GM19328 (cell line): ENCODE measurements around the gene ILRUN.
"Not testable (repeated sequence)": the region's sequence is repeated elsewhere in the genome, so short reads cannot be mapped to it uniquely, and the experiment has no call there.

Experiments
- ATAC-seq: cut with Tn5 transposase; IDR thresholded peaks from one replicate; pipeline ENCODE4 v1.9.1; 2021; ENCODE audit warnings: mild to moderate bottlenecking, moderate library complexity; ENCODE audit not compliant: unreplicated experiment

Gene ILRUN

GRCh38 chr6:34667481-34668238 is 28.9 kb downstream of the ILRUN start:
- no peak for ATAC-seq

GRCh38 chr6:34665019-34665418 is 31.5 kb downstream of the ILRUN start:
- ATAC-seq: no peak

GRCh38 chr6:34664256-34664971 is 32.2 kb downstream of the ILRUN start:
- ATAC-seq: no peak

GRCh38 chr6:34663831-34664255 is 32.7 kb downstream of the ILRUN start:
- ATAC-seq: no peak

- ATAC-seq: no peak
Observed at GRCh38 chr6:34663371-34663770, 33.2 kb downstream of the ILRUN start.

- no peak for ATAC-seq
Observed at GRCh38 chr6:34661357-34661756, 35.2 kb downstream of the ILRUN start.

GRCh38 chr6:34658605-34659265 is 37.8 kb downstream of the ILRUN start:
- ATAC-seq: no peak

GRCh38 chr6:34657979-34658480 is 38.5 kb downstream of the ILRUN start:
- ATAC-seq: not testable (repeated sequence)

- no peak for ATAC-seq
Observed at GRCh38 chr6:34657307-34657978, 39.1 kb downstream of the ILRUN start.

- no peak for ATAC-seq
Observed at GRCh38 chr6:34657037-34657306, 39.6 kb downstream of the ILRUN start.

GRCh38 chr6:34656378-34657036 is 40.1 kb downstream of the ILRUN start:
- ATAC-seq: peak; percentile 84

GRCh38 chr6:34655876-34656377 is 40.6 kb downstream of the ILRUN start:
- ATAC-seq: not testable (repeated sequence)

GRCh38 chr6:34654061-34654710 is 42.4 kb downstream of the ILRUN start:
- no peak for ATAC-seq

- ATAC-seq: no peak
Observed at GRCh38 chr6:34652263-34652662, 44.3 kb downstream of the ILRUN start.

GRCh38 chr6:34650823-34651222 is 45.7 kb downstream of the ILRUN start:
- ATAC-seq: no peak

GRCh38 chr6:34650232-34650631 is 46.3 kb downstream of the ILRUN start:
- ATAC-seq: not testable (repeated sequence)

GRCh38 chr6:34648806-34649205 is 47.8 kb downstream of the ILRUN start:
- ATAC-seq: no peak
